DOHH2 (cell line): ENCODE results near the gene PSAP.

Experiments used
- H3F3A ChIP-seq: fragments of 200-600 bp; sonication (generic), shearing (Covaris generic); 2 replicates; pipeline ENCODE4 v1.6.0; 2016; ENCODE audit warnings: antibody characterized with exemption, mild to moderate bottlenecking; ENCODE audit not compliant: control insufficient read depth, insufficient read depth
- H3K27ac ChIP-seq: fragments of 200-600 bp; sonication (generic); 2 replicates; pipeline ENCODE4 v1.5.1; 2014; ENCODE audit warnings: low read depth, mild to moderate bottlenecking, low read length, moderate library complexity
- H3K27me3 ChIP-seq: fragments of 200-600 bp; sonication (generic); 2 replicates; pipeline ENCODE4 v1.6.1; 2014; ENCODE audit warnings: mild to moderate bottlenecking, low read length, mixed read lengths; ENCODE audit not compliant: control insufficient read depth
- H3K36me3 ChIP-seq: fragments of 200-600 bp; sonication (generic); 2 replicates; pipeline ENCODE4 v1.6.1; 2014; ENCODE audit warnings: mild to moderate bottlenecking, low read length, moderate library complexity, mixed read lengths; ENCODE audit not compliant: control insufficient read depth
- H3K4me1 ChIP-seq: fragments of 200-600 bp; sonication (generic); 2 replicates; pipeline ENCODE4 v1.6.1; 2014; ENCODE audit warnings: mild to moderate bottlenecking, low read length, mixed read lengths; ENCODE audit not compliant: control insufficient read depth
- H3K4me2 ChIP-seq: fragments of 200-600 bp; sonication (generic); 2 replicates; pipeline ENCODE4 v1.6.0; 2014; ENCODE audit warnings: mild to moderate bottlenecking, low read length, moderate library complexity
- H3K4me3 ChIP-seq: fragments of 200-600 bp; sonication (generic); 2 replicates; pipeline ENCODE4 v1.5.1; 2014; ENCODE audit warnings: mild to moderate bottlenecking, low read length, mixed read lengths
- H3K79me2 ChIP-seq: fragments of 200-600 bp; sonication (generic); 2 replicates; pipeline ENCODE4 v1.6.1; 2014; ENCODE audit warnings: mild to moderate bottlenecking, low read length, mixed read lengths; ENCODE audit not compliant: control insufficient read depth
- H3K9me2 ChIP-seq: fragments of 200-600 bp; sonication (generic); replicated peaks from 2 replicates; pipeline ENCODE4 v1.6.1; 2014; ENCODE audit warnings: mild to moderate bottlenecking, low read length, mixed read lengths; ENCODE audit not compliant: control insufficient read depth
- H3K9me3 ChIP-seq: fragments of 200-600 bp; sonication (generic); 2 replicates; pipeline ENCODE4 v1.6.1; 2014; ENCODE audit warnings: antibody characterized with exemption, low read length, mixed read lengths; ENCODE audit not compliant: control insufficient read depth, insufficient read depth
- H4K20me1 ChIP-seq: fragments of 200-600 bp; sonication (generic); 2 replicates; pipeline ENCODE4 v1.6.0; 2014; ENCODE audit warnings: low read depth, mild to moderate bottlenecking, antibody characterized with exemption, low read length, moderate library complexity; ENCODE audit not compliant: control insufficient read depth, insufficient read depth
- CTCF ChIP-seq: fragments of 200-600 bp; sonication (generic); IDR thresholded peaks from one replicate; pipeline ENCODE4 v1.5.1; 2014; ENCODE audit warnings: antibody characterized with exemption, mild to moderate bottlenecking, low read depth, low read length; ENCODE audit not compliant: poor library complexity, severe bottlenecking
- EZH2phosphoT487 ChIP-seq: fragments of 200-600 bp; sonication (generic); IDR thresholded peaks from 2 replicates; pipeline ENCODE4 v1.6.1; 2017; ENCODE audit warnings: borderline replicate concordance, mild to moderate bottlenecking, antibody characterized with exemption, low read length, moderate library complexity, mixed read lengths

PSAP gene

GRCh38 chr10:71799608-71800453 is 51.2 kb downstream of the PSAP start:
- Histone ChIP-seq H4K20me1 (no peaks in the 10 kb centered on the region), H3K27me3 (no peaks in the 10 kb centered on the region), H3K79me2 (no peaks in the 10 kb centered on the region), H3K4me2 (no peak overlapping the region), H3K36me3 (no peaks in the 10 kb centered on the region), H3K27ac (no peak overlapping the region), H3K4me1 (peaks cover 8% of the 10 kb centered on the region), H3F3A (no peaks in the 10 kb centered on the region), H3K4me3 (no peak overlapping the region), H3K9me3 (no peaks in the 10 kb centered on the region), H3K9me2 (no peaks in the 10 kb centered on the region)
- TF ChIP-seq EZH2phosphoT487 (no peak), CTCF (no peak)

GRCh38 chr10:71799112-71799511 is 51.9 kb downstream of the PSAP start:
- H3K4me2 ChIP-seq = no peak overlapping the region
- H3K36me3 ChIP-seq = no peaks in the 10 kb centered on the region
- H3K27me3 ChIP-seq = no peaks in the 10 kb centered on the region
- no peaks in the 10 kb centered on the region for H3K9me3 ChIP-seq
- no peak overlapping the region for H3K4me3 ChIP-seq
- H4K20me1 ChIP-seq = no peaks in the 10 kb centered on the region
- no peaks in the 10 kb centered on the region for H3K79me2 ChIP-seq
- TF ChIP-seq EZH2phosphoT487 = no peak
- no peak for TF ChIP-seq CTCF
- H3F3A ChIP-seq = no peaks in the 10 kb centered on the region
- no peak overlapping the region for H3K27ac ChIP-seq
- no peaks in the 10 kb centered on the region for H3K9me2 ChIP-seq
- H3K4me1 ChIP-seq = peaks cover 8% of the 10 kb centered on the region

- Histone ChIP-seq H3F3A (no peaks in the 10 kb centered on the region), H3K79me2 (no peaks in the 10 kb centered on the region), H3K4me3 (no peak overlapping the region), H3K9me2 (no peaks in the 10 kb centered on the region), H3K4me2 (no peak overlapping the region), H4K20me1 (no peaks in the 10 kb centered on the region), H3K36me3 (no peaks in the 10 kb centered on the region), H3K27ac (no peak overlapping the region), H3K27me3 (no peaks in the 10 kb centered on the region), H3K4me1 (peaks cover 8% of the 10 kb centered on the region), H3K9me3 (no peaks in the 10 kb centered on the region)
- TF ChIP-seq EZH2phosphoT487 = no peak
- no peak for TF ChIP-seq CTCF
Observed at GRCh38 chr10:71798308-71798624, 52.8 kb downstream of the PSAP start.
